Astrocyte of the spinal cord (primary cell): ENCODE data around the gene TRIM8.
A peak's percentile ranks its signal among the peaks of the same experiment; 100 is the strongest.

ENCODE experiments used
- DNase-seq: peaks from one replicate; pipeline ENCODE4 v3.0.0; 2011; ENCODE audit warnings: low read depth, low spot score
- H3K4me3 ChIP-seq: 2 replicates; pipeline ENCODE4 v1.5.1; 2011; ENCODE audit warnings: low read depth, mild to moderate bottlenecking, low read length, moderate library complexity
- in situ Hi-C: cut with HindIII; loops from 2 replicates; pipeline ENCODE4 v1.10.0; 2017; ENCODE audit warnings: low sequenced_read_pairs
- TF ChIP-seq, protein P1 (sequence below): IDR thresholded peaks from 2 replicates; pipeline ENCODE4 v1.5.1; 2012; ENCODE audit warnings: low read depth, mild to moderate bottlenecking, low read length, inconsistent platforms

The TRIM8 gene

DNA sequence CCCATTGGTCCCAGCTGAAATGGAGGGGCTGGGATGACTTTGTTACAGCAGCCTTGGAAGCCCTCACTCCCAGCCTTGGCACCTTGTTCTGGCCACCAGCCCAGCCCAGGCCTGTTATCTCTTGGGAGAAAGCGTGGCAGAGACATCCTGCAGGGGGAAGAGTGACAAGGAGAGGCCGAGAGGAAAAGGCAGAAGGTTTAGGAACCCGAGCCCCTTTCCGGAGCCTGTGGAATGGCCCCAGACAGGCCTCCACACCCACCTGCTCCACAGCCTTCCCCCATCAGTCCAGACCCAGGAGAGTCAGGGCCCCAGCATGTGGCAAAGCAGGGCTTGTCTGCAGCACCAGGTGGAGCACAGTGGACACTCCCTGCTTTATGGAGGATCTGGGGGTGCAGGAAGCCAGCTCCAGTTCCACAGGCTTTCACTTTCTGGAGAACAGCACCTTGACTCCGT lies 24.1 kb upstream of the TRIM8 start:
- TF ChIP-seq, protein P1, sequence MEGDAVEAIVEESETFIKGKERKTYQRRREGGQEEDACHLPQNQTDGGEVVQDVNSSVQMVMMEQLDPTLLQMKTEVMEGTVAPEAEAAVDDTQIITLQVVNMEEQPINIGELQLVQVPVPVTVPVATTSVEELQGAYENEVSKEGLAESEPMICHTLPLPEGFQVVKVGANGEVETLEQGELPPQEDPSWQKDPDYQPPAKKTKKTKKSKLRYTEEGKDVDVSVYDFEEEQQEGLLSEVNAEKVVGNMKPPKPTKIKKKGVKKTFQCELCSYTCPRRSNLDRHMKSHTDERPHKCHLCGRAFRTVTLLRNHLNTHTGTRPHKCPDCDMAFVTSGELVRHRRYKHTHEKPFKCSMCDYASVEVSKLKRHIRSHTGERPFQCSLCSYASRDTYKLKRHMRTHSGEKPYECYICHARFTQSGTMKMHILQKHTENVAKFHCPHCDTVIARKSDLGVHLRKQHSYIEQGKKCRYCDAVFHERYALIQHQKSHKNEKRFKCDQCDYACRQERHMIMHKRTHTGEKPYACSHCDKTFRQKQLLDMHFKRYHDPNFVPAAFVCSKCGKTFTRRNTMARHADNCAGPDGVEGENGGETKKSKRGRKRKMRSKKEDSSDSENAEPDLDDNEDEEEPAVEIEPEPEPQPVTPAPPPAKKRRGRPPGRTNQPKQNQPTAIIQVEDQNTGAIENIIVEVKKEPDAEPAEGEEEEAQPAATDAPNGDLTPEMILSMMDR: no peak
- no peak overlapping the region for H3K4me3 ChIP-seq
- no peak for DNase-seq
- in situ Hi-C loops: no loop called here

DNA sequence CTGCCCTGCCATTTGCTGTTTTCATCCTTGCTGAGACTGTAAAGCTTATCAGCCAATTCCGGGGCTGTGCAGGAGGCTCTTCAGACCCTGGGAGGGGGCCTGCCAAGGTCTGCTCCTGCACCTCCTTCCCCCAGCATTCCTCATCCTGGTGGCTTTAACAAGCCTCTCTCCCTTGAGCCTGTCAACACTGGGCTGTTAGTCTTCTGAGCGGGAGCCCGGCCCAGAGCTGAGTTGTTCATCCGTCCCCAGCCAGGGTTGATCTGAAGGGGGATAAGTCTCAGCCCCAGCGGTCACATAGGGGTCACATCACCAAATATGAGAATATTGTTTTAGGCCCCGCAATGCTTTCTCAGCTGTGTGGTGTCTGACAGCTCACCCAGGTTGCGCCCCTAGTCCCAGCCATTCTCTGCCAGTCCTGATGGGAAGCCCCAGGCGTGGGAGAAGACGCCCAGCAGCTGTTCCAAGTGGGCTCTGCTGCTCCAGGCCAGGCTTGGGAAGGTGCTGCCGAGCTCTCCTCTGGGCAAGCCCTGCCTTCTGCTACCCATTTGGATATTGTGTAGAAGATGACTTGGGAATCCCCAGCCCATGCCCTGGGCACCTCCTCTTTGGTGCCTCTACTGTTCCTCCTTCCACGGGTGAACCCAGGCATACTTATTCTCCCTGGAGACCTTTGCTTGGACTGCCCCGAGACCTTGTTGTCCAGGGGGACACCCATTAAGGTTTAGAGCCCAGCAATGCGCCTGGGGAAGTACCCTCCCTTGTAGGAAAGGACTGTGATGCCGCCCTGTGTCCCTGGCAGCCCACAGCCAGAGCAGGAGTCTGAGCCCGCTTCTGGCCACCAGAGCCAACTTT lies 23.5 kb upstream of the TRIM8 start:
- in situ Hi-C loops: no loop called here
- no peak overlapping the region for H3K4me3 ChIP-seq
- DNase-seq: no peak
- TF ChIP-seq, protein P1: no peak

DNA sequence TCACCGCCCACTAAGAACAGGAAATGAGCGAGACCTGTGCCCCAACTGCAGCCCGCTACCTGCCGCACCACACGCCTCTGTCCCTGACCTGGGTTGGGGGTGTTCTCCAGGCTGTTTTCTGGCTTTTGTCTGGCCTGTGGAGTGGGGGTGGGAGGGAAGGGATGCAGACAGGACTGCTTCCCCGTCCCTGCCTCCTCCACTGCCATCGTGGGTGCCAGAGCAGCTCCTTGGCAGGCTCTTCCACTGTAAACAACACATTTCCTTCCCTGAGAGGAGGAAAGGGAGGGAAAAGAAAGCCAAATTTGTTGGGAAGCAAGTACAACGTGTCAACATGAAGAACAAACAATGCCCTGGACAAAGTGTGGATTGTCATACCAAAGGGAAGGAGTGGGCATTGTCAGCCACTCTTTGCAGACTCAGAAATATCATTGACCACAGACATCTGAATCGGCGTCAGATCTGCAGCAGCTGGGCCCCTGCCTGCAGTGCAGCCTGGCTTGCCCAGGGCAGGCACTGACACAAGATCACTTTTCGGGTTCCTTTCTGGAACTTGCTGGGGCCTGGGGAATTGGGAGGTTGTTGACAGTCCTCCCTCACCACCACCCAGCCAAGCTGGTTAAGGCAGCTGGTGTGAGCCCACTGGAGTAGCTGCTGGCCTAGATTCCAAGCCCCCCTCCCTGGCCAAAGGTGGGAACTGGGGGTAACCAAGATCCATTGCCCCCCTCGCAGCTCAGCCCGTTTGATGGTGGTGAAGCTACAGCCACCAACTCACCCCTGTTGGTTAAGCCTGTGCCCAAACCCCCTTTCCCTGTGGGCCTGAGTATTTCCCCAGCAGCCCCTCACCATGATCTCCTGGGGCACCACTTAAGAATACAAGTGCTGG lies 22.6 kb upstream of the TRIM8 start:
- DNase-seq: peak; percentile 38
- in situ Hi-C loops: no loop called here
- TF ChIP-seq, protein P1: no peak
- H3K4me3 ChIP-seq: no peak overlapping the region

DNA sequence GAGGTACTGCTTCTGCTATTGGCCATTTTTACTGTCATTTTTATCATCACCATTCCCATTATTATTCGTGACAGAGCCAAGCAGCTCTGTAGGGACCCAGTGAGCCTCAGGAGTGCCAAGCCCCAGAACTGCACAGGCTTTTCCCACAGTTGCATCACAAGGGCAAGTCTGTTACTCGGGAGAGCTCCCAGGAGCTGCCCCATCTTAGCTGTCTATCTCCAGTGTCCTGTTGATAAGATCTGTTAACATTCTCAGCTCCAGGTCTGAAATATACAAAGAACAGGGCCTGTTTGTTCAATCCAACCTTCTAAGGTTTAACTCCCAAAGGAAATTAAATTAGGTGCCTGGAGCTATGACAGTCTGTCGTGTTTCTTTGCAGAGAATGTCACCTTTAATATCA lies 20.2 kb upstream of the TRIM8 start:
- in situ Hi-C loops: no loop called here

DNA sequence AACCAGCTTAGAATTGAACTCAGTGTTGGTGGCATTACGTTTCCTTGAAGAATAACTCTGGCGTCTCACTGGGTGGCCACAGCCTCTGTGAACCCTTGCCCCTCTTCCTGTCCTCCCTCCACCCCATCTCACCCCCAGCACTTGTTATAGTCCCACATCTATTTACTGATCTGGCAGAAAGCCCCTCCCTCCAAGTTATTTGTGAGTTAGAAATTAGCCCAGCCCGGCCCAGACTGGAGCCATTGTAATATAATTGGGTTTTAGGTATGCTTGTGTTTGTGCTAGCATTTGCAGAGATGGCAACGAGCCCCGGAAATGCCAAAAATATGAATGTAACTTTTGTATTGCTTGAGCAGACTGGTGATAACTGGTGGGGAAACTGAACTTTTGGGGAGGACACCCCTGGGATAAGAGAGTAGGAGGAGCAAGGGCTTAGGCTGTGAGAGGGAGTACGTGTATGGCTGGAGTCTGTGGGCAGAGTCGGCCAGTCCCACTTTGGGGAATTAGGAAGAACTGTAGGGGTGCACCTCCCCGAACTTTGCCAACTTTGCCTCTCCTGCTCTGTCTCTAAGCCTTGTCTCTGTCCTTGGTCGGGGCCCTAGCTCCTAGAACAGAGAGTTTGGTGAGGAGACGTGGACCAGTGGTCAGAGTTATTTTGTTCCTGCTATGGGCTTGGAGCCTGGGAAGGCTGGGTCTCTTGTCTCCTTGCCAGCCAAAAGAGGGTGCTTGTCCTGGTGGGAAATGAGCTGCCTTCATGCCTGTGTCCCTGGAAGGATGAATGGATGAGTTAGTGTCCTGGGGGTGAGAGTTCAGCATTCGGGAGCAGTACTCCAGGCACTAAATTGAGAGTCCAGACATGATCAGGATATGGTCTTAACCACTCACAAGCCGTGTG lies 19.3 kb upstream of the TRIM8 start:
- DNase-seq: no peak
- TF ChIP-seq, protein P1: no peak
- H3K4me3 ChIP-seq: no peak overlapping the region
- in situ Hi-C loops: no loop called here

More for the DNA sequence above, 20.2 kb upstream of the TRIM8 start:
- H3K4me3 ChIP-seq: no peak overlapping the region
- no peak for DNase-seq
- TF ChIP-seq, protein P1: no peak

DNA sequence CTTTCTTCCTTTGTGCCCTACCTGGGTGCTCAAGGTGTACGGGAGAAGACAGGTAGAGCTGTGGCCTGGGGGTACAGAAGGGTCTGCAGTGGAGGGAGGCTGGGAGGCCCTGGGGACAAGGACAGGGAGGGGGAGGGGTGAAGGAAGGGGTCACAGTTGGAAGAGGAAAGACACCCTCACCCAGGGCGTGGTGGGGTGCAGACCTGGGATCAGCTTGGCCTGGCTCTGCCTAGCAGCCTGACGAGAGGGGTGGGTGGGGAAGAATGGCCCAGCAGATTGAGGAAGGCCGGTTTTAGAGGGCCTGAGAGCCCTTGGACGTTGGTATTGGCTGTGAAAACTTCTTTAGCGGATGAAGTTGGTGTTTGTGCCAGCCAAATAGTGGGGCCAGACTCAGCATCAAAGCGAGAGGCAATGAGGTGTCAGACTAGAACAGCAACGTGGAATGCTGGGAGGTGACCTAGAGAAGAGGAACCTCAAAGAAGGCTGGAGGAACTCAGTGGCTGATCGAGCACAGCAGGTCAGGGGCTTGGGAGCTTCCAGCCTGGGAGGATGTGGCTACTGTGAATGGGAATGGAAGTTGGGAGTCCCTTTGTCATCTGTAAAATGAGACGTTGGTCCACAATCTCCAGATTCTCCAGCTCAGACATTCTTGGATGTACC lies 18.1 kb upstream of the TRIM8 start:
- in situ Hi-C loops: no loop called here

More for the DNA sequence above, 18.1 kb upstream of the TRIM8 start:
- no peak for DNase-seq
- H3K4me3 ChIP-seq: no peak overlapping the region
- TF ChIP-seq, protein P1: no peak
